Nucleus accumbens (tissue), 56 donors: ENCODE measurements around the gene AZIN2.
A peak's percentile ranks its signal among the peaks of the same experiment; 100 is the strongest.
"Not testable (repeated sequence)": the region's sequence is repeated elsewhere in the genome, so short reads cannot be mapped to it uniquely, and the experiment has no call there.

Experiments
- DNase-seq, 56 donors: peaks; one replicate each; lab custom pipeline; 2025; lab: John Stamatoyannopoulos, UW

AZIN2 gene

DNA sequence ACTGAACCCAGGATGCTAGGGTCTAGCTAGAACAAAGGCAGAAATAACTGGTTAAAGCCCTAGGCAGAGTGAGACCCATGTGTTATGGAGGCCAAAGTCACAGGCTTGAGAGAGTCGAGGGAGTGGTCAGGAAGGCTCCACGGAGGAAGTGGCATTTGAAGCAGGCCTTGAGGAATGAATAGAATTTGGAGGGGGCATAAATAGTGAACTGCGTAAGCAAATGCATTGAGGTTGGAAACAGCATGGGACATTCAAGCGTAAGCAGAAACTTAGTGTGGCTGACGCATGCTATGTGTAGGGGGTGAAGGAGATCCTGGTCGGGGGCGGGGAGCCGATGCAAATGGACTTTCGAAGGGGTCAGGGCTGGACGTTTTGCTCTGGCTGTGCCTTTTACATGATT, 11.5 kb downstream of the AZIN2 start:
- no peak for DNase-seq

GRCh38 chr1:33093004-33093403, 12.1 kb downstream of the AZIN2 start:
- peak in 1 of 56 donors; percentile 7 for DNase-seq

DNA sequence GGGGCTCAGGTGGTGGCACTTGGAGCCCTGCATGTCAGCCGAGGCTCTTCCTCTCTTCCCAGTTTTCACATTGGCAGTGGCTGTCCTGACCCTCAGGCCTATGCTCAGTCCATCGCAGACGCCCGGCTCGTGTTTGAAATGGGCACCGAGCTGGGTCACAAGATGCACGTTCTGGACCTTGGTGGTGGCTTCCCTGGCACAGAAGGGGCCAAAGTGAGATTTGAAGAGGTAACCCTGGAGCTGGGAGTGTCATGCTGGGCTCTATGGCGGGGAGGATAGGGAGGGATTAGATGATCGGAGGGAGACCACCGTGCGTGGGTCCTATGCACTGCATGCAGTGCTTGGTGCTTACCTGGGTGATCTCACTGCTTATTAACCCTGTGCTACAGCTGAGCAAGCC, 13.5 kb downstream of the AZIN2 start:
- no peak for DNase-seq

DNA sequence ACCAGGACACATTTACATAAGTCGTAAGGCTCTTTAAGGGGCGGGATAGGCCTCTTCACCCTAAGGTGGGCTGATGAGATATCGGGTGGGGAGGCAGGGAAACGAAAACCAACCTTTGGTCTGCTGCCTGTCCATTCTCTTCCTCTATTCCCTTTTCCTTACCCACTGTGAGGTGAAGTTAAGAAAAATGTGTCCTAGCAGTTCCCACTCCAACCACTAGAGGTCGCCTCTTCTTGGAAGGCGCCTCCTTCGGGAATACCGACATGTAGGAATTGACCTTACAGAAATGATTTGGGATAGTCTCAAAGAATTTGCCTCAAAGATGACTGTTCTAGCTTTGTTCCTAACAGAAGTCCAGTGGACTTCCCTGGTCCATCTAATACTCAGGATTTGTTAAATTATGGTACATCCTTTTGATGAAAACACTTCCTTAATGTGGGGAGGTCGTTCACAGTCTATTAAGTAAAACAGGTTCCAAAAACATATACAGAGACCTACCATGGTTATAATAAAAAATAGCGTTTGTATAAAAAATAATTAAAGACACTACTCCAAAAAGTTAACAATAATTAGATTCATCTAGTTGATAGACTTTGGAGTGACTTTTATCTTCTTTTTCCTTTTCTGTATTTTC, 14.1 kb downstream of the AZIN2 start:
- DNase-seq = peak in 24 of 56 donors; percentile 5 to 68 (median 24)

GRCh38 chr1:33096363-33097005, 15.5 kb downstream of the AZIN2 start:
- no peak for DNase-seq

DNA sequence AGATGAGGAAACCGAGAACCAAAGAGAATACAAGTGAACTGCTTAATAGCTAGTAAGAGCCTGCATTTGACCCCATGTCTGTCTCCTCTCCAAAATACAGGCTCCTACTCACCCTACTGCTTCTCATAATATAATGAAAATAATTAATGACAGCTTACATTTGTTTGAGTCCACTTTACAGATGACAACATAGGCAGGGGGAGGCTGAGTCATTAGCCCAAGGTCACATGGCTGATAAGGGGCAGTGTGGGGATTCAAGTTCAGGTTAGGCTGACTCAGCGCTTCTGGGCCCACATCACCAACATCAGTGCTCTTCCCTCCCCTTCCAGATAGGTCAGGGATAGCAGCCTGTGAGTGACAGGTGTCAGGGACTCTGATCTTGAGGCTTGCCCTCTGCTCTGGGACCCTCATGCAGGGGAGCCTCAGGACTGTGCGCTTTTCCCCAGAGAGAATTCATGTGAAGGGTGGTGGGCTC, 16.2 kb downstream of the AZIN2 start:
- DNase-seq = no peak

DNA sequence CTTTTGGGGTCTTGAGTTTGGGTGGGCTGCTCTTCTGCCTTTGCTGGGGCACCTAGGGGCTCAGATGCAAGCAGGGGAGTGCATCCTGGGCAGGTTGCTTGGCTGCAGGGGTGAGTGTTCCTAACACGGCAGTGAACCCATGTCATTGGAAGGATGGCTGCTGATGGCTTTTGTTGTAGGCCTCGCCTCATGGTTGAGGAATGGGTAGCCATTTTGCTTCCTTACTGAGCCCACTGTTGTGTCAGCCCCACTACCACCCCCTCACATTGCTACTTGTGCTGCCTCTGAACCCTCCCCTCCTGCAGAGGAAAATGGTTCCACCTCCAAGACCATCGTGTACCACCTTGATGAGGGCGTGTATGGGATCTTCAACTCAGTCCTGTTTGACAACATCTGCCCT, 16.8 kb downstream of the AZIN2 start:
- DNase-seq = no peak

- DNase-seq = no peak
Observed at GRCh38 chr1:33098371-33098770, 17.4 kb downstream of the AZIN2 start.

DNA sequence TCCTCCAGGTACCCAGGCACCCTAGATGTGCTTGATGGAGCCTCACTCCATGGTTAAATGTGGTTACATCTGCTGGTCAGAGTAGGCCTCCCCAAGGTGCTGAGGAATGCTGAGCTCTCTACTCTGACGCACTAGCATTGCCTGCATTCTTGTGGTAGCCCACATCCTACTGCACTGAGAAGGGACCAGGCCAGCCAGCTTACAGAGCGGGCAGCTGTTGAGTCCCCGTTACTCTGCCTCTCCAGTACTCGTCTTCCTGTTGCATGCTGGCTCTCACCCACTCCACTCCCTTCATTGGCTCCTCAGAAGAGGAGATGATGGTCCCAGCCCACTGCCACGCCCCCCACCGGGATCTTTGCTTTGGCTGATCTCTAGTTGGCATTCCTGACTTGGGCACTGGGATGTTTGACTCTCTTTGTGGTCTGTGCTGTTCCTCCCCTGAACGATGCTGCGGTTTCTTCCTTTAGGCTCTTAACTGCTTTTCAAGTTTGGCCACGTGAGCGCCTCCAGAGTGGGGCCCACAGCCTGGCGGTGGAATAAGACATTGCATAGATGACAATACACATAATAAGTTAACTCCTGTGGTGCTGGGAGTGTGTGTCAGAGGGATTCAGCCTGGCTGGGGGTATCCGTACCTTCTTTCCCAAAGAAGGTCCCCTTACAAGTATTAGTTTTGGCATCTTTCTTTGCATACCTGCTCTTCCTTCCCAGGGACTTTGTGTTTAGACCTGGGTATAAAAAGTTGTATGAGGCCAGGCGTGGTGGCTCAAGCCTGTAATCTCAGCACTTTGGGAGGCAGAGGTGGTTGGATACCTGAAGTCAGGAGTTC, 18.6 kb downstream of the AZIN2 start:
- no peak for DNase-seq

- not testable (repeated sequence) for DNase-seq
Observed at GRCh38 chr1:33100119-33100415, 19.1 kb downstream of the AZIN2 start.

- no peak for DNase-seq
Observed at GRCh38 chr1:33110477-33110876, 29.5 kb downstream of the AZIN2 start.

DNA sequence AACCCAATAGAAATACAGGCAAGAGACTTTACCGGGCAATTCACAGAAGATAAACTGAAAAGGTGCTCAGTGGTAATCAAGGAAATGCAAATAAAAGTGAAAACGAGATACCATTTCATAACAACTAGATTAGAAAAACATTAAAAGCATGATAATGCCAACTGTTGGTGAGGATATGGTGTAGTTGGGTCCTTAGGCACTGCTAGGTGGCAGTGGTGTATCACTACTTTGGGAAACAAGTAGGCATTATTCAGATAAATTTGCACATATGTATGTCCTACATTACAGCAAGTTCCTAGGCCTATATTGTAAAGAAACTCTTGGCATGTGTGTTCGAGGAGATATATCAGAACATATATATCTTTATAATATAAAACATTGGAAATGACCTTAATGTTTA, 31.0 kb downstream of the AZIN2 start:
- no peak for DNase-seq

DNA sequence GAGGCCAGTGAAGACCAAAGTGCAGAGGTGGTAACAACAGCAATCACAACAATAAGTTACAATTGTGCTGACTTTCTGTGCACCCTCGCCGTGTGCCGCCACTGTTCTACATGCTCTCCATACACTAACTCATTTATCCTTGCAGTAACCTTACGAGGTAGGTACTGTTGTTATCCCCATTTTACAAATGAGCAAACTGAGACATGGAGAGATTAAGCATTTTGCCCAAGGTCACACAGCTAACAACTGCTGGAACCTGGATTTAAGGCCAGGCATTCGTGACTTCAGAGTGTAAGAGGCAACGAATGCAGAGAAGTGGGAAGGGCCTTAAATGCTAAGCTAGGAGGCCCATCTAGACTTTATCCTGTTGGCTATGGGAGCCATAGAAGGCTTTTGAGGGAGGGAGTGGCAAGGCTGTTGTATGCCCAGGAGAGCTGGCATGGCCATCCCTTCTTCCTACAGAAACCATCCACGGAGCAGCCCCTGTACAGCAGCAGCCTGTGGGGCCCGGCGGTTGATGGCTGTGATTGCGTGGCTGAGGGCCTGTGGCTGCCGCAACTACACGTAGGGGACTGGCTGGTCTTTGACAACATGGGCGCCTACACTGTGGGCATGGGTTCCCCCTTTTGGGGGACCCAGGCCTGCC, 36.6 kb downstream of the AZIN2 start:
- DNase-seq = no peak

DNA sequence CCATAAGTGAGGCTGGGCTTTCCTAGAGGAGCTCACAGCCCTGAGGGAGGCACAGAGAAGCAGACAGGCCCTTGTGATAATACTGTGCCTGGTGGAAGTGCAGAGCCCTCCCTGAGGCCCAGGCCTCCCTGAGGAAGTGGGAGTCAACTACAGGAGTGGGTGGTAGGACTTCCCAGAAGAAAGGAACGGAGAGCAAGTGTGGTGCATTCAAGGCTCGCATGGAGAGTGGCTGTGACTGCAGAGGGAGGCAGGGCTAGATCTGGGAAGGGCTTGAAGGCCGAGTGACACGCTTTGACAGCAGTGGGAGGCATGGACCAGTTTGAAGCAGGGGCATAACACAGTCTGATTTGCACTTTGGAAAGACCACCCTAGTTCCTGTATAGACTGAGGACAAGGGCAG, 37.3 kb downstream of the AZIN2 start:
- DNase-seq = no peak

- no peak for DNase-seq
Observed at GRCh38 chr1:33119050-33119449, 38.1 kb downstream of the AZIN2 start.

GRCh38 chr1:33119532-33120217, 38.7 kb downstream of the AZIN2 start:
- DNase-seq = no peak

- DNase-seq = no peak
Observed at GRCh38 chr1:33120436-33121231, 39.7 kb downstream of the AZIN2 start.

DNA sequence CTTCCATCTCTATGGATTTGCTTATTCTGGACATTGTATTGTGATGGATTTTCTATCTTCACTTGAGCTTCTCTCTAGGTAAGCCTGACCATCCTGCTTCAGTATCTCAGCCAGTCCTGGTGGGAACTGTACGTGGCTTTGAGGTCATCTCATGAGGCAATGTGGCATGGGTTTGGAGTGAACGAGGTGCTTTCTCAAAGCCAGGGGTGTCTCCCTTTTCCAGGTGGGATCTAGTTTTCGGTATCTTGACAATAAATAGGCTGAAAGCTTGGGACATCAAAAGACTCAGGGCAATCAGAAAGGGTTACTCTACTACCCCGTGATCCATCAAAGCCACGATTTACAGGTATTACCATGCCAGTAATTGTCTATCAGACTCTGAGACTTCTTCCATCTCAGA, 40.8 kb downstream of the AZIN2 start:
- no peak for DNase-seq

GRCh38 chr1:33122483-33123178, 41.7 kb downstream of the AZIN2 start:
- no peak for DNase-seq
